Measurements from ENCODE around the gene DDX49.
A peak's percentile ranks its signal among the peaks of the same experiment; 100 is the strongest.

The DDX49 gene

DNA sequence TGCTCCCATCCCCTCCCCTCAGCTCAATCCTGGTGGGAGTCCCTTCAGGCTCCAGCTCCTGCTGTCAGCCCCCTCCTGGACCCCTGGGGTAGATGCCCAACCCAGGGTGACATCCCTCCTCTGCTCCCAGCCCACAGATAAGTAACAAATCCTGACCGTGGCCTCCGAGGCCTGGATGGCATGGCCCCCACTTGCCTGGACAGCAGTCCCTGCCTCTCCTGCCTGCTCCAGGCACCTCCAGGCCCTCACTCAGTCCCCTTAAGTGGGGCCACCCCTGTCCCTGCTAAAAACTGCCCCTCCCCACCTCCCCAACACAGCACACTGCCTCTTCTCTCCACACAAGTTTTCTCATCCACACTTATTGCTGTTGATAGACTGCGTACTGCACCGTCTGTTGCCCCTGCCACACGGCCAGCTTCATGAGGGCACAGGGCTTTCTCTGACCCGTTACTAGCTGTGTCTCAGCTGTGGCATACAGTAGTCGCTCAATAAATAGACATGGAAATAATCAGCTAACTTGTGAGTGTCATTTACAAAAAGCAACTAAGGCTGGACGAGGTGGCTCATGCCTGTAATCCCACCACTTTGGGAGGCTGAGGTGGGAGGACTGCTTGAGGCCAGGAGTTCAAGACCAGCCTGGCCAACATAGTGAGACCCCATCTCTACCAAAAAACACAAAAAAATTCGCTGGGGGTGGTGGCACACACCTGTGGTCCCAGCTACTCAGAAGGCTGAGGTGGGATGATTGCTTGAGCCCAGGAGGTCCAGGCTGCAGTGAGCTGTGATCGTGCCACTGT is 29.4 kb upstream of the DDX49 start:
- no peak overlapping the region for H3K4me3 ChIP-seq (ENCODE audit: low read length)
- TF ChIP-seq ZNF274 (IDR thresholded peaks at IDR 0.05; ENCODE audit: low read depth, low read length) = no peak

DNA sequence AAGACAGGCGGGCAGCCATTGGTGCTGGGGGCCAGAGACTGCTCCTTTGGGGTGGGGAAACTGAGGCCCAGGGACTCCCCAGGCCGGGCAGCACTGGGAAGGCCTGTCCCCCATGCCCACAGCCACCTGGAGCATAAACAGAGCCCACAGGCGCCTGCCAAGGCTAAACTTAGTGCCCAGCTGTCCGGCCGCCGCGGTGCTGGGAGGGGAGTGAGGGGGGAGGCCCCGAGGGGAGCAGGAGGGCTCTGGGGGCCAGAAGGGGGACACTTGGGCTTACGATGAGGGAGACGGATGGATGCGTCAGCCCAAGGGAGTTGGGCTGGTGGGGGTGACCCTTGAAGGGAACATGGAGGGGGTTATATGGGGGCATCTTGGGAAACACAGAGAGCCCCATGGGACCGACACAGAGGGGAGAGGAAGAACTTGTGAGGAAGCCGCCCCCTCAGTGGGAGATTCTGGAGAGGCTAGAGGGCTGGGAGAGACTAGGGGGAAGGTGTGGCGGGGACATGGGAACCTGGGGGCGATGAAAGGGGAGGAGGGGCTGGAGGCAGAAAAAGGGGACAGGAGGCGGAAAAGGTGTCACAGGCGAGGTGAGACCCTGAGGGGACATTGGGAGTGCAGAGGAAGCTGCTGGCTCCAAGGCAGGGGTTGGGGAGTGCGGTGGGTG is 25.8 kb upstream of the DDX49 start:
- H3K4me3 ChIP-seq (ENCODE audit: low read length) = no peak overlapping the region
- no peak for TF ChIP-seq ZNF274 (IDR thresholded peaks at IDR 0.05; ENCODE audit: low read depth, low read length)

DNA sequence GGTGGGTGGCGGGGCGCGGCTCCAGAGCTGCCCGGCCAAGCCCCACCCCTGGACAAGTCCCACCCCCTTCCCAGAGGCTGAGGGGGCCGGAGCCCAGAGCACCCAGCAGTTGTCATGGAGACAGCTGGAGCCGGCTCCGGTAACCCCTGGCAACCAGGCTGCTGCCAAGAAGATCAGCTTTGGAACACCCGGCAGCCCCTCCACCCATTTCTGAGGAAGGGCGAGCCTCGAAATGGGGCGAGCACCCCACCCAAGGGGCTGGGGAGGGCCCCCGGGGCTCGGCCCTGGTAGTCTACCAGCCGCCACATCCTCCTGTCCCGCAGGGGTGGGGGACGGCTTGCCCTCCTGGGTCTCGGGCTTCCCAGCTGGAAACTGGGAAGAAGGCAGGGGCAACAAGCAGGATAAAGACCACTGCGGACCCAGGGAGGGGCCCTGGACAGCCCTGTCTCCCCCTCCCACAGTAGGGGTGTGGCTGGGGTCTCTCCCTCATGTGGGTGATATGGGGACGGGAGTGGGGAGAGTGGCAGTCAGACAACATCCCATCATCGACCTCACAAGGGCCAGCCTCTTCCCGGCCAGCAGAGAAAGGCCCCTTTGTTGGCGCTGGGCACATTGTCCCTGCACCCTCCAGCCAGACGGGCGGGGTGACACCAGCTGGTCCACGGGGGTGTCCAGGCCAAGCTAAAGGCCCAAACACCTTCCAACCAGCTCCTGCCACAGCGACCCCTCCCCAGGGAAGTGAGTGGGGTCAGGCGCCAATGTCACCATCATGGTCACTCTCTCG is 25.1 kb upstream of the DDX49 start:
- H3K4me3 ChIP-seq (ENCODE audit: low read length) = no peak overlapping the region
- no peak for TF ChIP-seq ZNF274 (IDR thresholded peaks at IDR 0.05; ENCODE audit: low read depth, low read length)

DNA sequence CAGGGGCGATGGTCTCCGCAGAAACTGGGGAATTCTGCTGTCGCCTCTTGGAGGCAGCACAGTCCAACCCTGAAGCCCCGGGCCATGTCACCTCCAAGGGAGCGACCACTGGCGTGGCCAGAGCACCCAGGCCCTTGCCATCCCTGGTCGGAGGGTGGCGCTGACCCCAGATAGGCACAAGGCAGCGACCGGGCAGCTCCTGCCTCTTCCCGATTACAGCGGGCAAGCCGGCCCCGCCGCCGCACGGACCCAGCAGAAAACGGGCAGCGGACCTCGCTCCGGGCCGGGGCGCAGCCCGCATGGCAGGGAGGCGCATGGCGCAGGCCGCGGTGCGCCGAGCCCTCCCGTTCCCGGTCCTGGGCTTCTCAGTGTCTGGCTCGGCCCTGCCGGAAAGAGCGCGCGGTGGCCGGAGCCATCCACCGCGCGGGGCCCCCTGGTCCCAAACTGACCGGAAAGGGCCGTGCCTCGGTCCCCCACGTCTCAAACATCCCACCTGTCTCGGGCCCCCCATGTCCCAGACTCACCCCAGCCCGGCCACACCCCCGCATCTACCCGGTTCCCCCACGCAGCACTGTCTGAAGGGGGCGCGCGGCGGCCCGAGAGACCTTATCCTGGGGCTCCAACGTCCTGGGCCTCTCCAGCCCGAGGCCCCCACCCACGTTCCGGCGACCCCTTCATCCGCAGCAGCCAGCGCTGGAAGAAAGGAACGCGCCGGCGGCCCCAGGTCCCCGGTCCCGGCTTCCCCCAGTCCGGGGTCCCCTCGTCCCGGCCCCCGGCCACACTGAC is 24.3 kb upstream of the DDX49 start:
- H3K4me3 ChIP-seq (ENCODE audit: low read length) = peak overlapping the region; percentile 9; the same call in 1 of the 2 replicates

DNA sequence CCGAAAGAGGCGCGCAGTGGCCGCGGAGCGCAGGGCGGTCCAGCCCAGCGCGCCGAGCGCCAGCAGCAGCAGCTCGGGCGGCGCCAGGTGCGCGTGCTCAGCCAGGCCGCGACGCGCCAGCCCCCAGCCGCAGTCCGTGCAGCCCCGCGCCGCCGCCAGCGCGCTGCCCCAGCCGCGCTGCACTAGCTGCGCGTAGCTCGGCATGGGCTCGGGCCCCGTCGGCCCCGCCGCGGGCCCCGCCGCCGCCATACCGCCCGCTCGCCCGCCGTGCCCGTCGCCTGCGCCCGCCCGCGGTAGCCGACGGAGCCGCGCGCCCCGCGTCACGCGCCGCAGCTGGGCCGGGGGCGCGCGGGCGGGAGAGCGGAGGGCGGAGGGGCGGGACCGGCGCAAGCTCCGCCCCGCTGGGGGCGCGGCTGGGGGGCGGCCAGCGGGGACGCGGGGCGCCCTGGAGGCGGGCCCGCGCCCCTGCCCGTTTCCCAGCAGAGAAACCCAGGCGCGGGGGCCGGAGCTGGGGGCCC is 23.6 kb upstream of the DDX49 start, which contains the start of gene CERS1:
Gene CERS1, minus strand, starts transcription at position 335 of the 518 bp plus-strand sequence. Its CDS starts 86 bp downstream, at position 249.
- TF ChIP-seq ZNF274 (IDR thresholded peaks at IDR 0.05; ENCODE audit: low read depth, low read length) = no peak
- peak within 1 kb of the TSS; percentile 9; the same call in 1 of the 2 replicates for H3K4me3 ChIP-seq (ENCODE audit: low read length)

More for the DNA sequence above, 24.3 kb upstream of the DDX49 start:
- no peak for TF ChIP-seq ZNF274 (IDR thresholded peaks at IDR 0.05; ENCODE audit: low read depth, low read length)

DNA sequence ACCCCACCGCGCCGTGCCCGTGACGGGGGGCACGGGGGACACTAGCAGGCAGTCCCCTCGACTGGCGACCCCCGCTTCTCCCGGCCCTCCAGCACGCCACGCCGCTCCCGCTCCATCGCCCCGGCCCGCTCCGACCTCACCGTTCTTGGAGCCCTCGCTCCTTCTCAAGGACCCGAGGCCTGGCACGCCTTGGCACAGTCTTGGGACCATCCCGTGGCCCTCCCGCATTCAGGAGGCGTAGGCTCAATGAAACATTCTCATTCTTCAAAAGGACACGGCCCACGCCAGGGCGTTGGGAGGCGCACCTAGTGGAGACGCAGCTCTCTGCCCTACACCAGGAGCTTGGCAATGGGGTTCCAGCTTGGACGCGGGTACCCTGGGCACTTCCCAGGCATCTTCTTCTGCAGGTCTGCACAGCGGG is 23.1 kb upstream of the DDX49 start:
- no peak for TF ChIP-seq ZNF274 (IDR thresholded peaks at IDR 0.05; ENCODE audit: low read depth, low read length)
- no peak overlapping the region for H3K4me3 ChIP-seq (ENCODE audit: low read length)

DNA sequence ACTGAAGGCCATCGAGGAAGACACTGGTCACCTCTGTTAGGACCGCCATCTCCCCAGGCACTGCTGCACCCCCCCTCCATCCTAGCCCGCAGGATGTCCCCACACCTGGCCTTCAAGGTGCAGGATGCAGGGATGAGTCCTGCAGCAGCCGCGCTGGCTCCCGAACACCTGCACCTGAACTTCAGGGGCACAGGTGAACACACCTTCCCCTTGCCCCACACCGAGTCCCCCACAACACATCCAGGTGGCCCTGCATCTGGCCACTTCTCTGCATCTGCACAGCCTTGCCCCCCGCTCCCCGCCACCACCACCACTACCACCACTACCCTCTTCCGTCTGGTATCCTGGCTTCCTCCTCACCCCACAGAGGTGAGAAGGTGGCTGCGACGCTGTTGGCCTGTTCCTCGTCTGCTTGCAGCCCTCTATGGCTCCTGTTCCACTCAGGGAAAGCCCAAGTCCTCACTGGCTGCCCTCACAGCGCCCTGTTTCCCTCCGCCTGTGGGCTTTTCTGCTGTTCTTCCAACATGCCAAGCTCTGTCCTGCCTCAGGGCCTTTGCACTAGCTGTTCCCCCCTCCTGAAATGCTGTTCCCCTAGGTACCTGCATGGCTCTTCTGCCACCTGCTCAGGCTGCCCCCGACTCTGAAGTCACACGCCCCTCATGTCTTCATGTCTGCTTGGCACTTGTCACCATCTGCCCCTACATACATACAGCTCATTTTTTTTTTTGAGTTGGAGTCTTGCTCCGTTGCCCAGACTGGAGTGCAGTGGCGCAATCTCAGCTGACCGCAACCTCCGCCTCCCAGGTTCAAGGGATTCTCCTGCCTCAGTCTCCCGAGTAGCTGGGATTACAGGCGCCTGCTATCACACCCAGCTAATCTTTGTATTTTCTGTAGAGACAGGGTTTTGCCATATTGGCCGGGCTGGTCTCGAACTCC is 22.2 kb upstream of the DDX49 start:
- H3K4me3 ChIP-seq (ENCODE audit: low read length) = no peak overlapping the region
- no peak for TF ChIP-seq ZNF274 (IDR thresholded peaks at IDR 0.05; ENCODE audit: low read depth, low read length)

DNA sequence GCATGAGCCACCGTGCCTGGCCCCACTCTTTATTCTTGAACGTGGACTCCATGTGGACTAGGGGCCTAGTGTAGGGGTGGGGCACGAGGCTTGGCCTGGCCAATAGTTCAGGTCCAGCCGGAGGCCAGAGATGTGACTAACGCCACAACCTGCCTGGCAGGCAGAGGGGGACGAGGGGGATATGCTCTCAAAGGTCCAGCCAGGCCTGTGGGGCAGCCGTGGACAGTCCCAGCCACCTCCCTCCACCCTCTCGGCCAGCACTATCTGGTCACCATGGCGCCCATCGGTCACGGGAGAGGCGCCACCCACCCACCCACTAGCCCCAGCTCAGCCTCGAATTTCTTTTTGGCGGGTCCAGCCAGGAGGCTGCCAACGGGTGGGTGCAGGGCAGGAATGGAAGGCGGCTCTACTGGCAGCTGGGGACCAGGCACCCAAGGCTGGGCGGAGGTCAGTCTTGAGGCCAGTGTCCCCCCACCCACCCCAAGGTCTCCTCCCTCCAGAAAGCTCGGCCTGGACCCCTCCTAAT is 21.4 kb upstream of the DDX49 start:
- H3K4me3 ChIP-seq (ENCODE audit: low read length) = no peak overlapping the region
- no peak for TF ChIP-seq ZNF274 (IDR thresholded peaks at IDR 0.05; ENCODE audit: low read depth, low read length)

DNA sequence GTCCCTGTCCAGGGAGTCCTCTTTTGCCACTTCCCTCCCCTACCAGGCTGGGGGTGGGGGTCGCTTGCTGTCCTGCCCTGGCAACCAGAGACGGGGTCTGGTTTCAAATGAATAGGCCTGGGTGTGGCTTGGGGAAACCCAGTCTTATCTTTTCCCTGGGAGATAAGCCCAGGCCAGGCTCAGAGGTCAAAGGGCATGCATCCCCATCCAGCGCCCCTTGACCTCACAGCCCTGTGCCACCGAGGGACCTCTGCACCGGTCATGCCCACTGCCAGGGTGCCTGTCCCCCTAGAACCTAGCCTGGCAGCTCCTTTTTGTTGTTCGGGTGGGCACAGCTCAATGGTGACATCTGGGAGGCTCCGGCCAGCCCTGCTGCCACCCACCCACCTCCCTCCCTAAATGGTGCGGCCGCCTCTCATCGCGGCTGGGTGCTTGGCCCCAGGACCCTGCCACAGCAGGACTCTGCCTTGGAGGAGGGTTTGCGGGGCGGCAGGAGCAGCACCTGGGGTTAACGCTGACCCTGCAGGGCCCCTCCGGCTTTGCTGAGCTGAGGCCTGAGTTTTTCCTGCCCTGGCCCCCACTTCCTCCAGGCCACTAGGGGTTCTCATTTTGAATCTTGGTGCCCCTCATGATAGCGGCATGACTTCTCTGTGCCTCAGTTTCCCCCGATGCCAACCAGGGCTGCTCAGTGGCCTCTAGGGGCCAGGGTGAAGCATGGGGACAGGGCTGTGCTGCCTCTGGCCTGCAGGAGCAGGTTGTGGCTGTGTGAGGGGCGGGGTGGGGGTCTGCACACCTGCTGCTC is 20.7 kb upstream of the DDX49 start:
- no peak for TF ChIP-seq ZNF274 (IDR thresholded peaks at IDR 0.05; ENCODE audit: low read depth, low read length)
- H3K4me3 ChIP-seq (ENCODE audit: low read length) = no peak overlapping the region

DNA sequence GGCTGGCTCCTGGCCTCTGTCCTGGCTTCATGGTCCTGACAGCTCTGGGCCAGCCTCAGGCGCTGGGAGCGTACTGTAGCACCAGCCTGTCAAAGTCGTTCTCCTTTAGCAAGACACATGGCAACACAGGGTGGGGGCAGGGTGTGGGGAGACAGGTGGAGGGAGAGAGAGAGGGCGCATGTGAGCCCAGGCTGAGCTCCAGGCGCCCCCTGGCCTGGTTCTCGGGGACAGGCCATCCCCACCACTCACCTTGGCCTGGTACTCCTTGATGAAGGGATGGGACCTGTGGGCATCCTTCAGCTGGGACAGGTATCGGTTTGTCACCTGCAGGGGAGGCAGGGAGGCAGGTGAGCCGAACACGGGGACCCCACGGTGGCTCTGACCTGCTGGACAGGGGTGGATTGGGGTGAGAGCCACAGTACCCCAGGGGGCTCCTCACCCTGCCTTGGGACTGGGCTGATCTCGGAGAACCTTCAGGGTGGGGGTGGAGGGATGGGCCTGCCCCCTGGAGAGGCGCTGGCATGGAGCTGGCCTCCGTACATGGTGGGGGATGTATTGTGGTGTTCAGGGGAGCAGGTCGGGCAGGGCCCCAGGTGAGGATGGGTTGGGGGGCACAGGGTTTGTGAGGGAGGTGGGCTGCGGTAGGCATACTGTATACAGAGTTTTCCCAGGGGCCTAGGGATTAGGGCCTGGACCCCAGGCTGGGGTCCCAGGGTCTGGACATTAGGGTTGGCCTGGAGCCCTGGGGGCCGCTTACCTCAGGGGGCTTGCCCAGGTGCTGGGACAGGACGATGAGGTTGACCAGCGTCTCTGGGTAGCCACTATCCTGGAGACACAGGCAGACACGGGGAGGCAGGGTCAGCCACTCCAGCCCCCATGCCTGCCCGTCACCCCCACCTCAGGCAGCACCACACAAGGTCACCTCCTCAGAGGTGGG is 19.6 kb upstream of the DDX49 start:
- TF ChIP-seq ZNF274 (IDR thresholded peaks at IDR 0.05; ENCODE audit: low read depth, low read length) = no peak

More for the DNA sequence above, 19.6 kb upstream of the DDX49 start:
- H3K4me3 ChIP-seq (ENCODE audit: low read length) = no peak overlapping the region
